ENCODE results near the gene CPNE9.
A peak's percentile ranks its signal among the peaks of the same experiment; 100 is the strongest.

Gene CPNE9

DNA sequence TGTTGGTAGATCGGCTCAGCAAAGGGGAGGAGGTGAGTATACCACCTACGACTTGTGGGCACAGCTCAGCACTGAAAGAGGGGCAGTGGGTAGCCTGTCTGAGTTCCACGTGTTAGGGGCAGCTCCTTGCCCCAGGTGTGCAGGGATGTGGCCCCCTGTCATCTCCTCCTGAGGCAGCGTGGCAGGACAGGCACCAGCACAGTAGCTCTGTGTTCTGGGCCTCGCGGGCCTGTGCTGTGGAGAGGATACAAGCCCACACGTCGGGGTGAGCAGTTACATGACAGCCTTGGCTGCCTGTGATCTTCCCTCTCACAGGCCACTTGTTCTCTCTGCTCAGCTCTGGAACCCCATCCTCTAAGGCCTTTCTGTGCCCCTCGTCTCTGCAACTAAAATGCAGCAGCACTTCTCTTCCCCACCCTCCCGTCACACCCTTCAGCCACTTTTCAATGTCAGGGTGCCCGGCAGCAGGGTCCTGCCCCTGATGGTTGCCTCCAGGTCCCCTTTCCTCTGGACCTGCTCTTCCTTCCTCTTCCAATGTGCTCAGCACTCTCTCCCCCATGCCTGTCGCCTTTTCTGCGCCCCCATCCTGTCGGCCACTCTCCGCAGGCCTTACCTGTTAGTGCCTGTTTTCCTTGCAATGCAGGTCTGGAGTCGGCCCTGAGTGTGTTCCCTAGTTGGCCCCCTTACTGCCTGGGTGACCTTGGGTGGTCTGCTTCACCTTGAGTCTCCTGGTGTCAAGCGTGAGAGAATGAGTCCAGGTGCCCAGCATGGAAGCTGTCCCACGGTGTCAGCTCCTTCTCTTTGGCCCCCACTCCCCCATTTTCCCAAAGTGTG lies 18.2 kb upstream of the CPNE9 start:
- Histone ChIP-seq H3K4me3 (no peak overlapping the region), H3K27ac (no peak overlapping the region)

DNA sequence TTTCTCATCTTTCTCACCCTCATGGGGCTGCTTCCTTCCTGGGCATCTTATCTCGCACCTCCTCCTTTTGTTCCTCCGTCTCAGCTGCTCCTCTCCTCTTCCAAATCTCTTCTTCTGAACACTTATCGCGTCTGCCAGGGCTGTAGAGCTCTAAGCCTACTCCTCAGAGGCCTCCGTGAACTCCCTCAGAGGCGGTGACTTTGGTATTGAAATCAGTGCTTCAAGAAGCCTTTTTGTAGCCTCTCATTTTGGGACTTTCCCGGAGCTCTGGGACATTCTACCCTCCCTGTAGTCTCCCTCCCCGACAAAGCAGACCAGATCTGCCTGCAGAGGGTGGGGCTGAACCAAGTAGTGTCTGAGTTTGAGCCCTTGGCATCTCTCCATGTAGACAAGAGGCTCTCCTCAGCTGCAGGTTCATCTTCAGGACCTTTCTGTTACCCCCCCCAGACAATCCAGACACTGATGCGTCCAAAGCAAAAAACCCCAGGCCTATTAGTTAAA lies 17.5 kb upstream of the CPNE9 start:
- Histone ChIP-seq H3K4me3 (no peak overlapping the region), H3K27ac (no peak overlapping the region)

DNA sequence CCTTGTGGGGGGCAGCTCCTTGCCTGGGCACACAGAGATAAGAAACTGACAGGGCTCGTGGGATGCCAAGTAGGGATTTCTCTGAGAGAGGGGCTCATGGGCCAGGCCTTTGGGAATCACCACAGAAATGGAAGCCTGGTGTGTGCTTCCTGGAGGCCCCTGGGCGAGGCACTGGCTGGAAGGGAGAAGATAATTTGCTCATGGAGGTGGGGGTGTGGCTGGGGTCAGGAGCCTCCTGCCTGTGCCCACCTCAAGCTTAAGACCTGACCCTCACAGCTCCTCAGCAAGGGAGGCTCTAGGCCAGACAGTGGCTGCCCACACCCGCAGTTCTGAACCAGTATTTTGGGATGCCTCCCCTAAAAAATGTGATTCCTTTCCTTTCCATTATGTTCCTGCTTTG lies 16.9 kb upstream of the CPNE9 start:
- no peak overlapping the region for H3K4me3 ChIP-seq
- H3K27ac ChIP-seq: no peak overlapping the region

DNA sequence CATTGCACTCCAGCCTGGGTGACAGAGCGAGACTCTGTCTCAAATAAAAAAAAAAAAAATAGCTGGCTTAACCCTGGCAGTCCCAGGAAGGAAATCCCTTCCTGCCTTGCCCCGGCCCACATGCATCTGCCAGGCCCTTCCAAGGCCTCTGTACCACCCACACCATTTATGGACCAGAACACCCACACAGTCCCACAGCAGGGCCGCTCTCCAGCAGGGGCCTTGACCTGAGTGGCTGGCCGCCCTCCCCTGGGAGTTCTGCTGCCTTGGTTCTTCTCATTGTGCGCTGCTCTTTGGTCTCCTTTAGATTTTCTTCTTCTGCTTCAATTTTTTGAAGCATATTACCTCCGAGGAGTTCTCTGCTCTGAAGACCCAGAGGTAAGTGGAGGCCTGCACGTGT lies 16.1 kb upstream of the CPNE9 start:
- no peak overlapping the region for H3K27ac ChIP-seq
- no peak overlapping the region for H3K4me3 ChIP-seq

DNA sequence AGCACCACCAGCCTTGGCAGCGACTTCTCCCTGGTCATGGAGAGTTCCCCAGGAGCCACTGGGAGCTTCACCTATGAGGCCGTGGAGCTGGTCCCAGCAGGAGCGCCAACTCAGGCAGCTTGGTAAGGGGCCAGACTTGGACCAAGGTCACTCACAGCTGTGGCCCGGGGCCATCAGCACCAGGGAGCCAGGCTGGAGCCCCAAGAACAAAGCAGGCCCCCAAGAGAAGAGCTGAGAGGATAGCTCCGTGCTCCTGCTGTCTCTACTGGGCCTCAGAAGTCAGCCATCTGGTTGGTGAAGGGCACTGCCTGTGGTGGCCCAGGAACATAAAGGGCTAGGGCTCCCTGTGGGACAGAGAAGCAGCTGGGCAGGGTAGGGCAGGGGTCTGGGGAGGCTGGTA lies 14.7 kb upstream of the CPNE9 start:
- Histone ChIP-seq H3K27ac (no peak overlapping the region), H3K4me3 (no peak overlapping the region)

DNA sequence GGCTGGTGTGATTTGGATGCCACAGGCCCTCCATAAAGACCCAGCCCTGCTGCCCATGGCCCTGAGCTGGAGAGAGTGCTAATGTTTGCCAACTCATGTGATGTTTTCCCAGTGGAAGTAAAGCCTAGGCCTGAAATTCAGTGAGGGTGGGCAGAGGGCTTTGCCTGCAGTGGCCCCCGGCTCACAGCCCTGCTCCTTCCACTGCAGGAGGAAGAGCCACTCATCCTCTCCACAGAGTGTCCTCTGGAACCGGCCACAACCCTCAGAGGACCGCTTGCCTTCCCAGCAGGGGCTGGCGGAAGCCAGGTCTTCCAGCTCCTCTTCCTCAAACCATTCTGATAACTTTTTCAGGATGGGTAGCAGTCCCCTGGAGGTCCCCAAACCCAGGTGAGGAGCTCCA lies 13.9 kb upstream of the CPNE9 start:
- Histone ChIP-seq H3K27ac (no peak overlapping the region), H3K4me3 (no peak overlapping the region)

DNA sequence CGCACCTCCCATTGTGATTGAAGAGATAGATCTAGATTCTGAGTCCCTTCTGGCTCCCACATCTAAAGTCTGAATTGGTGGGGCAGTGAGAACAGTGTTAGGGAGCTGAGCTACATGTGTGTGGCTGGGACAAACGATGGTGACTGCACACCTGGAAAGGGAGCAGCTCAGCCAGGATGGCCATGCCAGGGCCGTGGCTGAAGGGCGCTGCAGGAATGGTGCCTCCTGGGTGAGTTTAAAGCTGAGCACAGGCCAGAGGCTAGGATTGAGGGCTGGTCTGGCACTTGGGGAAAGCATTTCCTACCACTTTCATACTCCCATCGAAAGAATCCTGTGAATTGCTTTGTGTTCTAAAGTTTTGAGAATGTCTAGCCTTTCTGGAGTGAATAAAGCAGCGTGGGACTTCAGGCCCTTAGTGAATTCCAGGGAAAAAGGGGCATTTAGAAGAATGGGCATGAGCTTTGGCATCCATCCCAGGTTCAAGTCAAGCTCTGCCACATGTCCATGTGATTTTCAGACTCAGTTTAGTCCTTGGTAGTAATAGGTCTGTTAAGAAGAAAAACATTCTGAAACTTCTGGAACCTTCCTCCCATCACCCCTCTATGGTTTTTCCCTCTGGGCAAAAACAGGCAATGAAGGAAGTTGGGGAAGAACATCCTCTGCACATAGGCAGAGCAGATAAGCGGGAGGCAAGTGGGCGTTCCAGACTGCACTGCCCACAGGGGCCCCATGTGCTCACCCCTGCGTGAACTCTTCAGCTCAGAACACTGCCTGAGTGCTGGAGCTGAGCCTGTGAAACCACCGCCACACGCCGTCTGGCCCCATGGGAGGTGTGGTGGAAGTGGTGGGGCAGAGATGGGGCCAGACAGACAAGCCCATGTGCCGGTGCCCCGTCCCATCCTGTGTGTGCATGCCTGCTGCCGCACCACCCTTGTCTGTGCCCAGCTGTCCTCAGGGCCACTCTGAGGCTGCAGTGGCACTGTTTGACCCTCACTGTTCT lies 12.9 kb upstream of the CPNE9 start:
- H3K4me3 ChIP-seq: no peak overlapping the region
- no peak overlapping the region for H3K27ac ChIP-seq

DNA sequence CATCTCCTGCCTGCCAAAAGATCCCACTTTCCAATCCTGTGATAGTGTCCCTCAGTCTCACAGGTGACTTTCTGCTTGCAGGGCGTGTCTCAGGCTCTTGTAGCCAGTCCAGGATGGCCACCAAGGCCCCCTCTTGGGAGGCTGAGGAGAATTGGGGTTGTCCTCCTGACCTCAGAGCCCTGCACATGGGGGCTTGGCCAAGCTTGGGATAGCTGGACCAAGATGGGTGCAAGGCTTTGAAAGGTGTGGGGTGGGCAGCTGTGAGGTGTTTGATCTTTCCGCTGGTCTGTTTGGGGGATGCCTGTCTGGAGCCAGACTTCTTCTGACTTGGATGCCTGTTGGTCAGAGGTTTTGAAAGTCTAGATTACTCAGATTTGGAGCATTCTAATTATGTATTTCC lies 12.0 kb upstream of the CPNE9 start:
- Histone ChIP-seq H3K27ac (no peak overlapping the region), H3K4me3 (no peak overlapping the region)

DNA sequence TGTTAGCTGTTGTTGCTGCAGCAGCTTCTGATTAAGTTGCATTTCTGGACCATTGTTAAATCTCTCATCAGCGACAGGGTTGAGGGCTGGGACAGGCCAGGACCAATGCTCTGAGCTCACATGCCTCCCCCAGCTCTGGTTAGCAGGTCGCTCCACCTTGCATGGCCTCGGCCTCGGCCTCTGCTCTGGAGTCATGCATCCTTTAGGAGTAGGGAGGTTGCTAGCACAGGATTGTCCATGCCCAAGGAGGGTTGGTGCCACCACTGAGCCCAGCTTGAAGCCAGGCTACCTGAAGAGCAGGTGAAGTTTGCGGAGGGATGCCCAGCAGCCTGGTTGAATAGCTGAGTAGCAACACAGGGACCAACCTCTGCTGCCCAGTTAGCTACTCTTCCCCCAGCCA lies 11.2 kb upstream of the CPNE9 start:
- Histone ChIP-seq H3K4me3 (no peak overlapping the region), H3K27ac (no peak overlapping the region)

DNA sequence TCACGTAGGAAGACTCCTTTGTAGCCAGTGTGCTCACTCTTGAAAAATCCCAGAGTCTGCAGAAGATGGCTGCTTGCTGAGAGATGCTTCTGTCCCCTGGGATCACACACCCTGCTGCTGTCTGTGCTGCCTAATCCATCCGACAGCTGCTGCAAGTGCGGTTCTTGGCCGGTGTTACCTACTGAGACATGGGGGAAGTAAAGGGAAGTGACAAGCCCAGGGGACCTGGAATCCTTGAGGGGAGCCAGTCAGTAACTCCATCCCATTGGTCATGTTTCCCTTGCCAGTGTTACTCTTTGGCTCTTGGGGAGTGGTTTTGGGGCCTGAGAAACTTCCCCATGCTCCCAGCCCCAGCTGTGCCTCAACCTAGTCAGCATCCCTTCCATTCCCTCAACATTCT lies 8.3 kb upstream of the CPNE9 start:
- Histone ChIP-seq H3K27ac (no peak overlapping the region), H3K4me3 (no peak overlapping the region)

DNA sequence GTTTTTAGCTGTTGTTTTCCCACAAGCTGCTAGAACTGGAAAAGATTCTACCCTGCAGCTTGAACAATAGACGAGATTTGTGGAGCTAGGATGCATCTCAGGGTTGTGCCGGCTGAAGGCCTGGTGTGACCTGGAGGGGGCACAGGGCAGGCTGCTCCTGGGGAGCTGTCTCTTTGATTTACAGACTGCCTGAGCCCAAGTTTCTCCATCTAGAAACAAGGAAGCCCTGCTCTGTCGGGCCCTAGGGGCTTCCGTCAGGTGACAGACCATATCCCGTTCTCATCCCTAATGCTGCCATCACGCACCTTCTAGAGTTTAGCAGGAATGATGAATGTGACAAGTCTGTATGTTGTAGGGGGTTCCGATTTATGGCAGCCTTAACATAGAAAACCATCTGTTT lies 7.9 kb upstream of the CPNE9 start:
- Histone ChIP-seq H3K4me3 (no peak overlapping the region), H3K27ac (no peak overlapping the region)

DNA sequence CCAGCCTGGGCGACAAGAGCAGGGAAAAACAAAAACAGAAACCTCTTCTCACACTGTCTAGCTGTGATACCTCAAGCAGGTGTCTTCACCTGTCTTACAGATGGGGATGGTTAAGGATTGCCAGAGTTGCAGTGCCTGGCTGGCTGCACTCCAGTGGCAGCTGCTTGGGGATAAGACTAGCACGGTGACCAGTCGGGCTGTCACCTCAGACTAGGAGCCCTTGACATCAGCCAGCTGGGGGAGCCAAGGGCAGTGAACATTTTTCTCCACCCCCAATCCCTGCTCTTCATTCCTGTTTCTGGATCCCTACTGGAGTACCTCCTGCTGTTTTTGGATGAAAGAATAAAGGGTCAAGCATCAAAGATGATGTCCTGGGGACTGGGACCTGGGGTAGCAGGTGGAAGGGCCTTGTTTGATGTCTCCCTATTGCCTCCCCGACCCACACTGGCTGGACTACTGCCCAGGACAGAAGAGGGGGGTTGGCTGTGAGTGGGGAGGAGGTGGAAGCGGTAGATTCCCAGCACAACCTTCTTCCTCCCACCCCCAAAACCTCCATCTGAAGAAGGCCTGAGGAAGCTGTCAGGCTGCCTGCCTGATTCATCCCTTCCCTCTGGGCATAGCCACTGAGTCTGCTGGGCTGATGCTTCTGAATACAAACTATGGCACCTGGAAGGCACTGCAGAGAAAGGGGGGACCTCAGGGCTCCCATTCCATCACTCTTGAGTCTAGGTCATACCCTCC lies 7.0 kb upstream of the CPNE9 start:
- Histone ChIP-seq H3K4me3 (no peak overlapping the region), H3K27ac (no peak overlapping the region)

DNA sequence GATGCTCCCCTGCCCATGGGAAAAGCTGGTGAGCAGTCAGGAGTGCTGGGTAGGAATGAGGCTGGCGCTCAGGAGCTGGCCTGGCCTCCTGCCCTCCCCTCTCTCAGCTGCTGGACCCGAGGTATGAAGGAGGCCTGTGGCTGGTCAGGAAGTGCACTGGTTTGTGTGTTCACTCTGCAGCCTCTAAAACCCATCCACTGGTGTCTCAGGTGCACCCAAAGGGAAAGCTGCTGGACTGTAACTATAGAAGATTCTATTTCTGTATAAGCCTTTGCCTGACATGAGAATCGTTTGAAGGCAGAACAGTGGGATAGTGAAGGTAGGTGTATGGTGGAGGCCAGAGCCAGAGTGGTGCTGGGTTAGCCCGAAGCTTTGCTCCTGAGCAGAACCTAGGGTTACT lies 5.7 kb upstream of the CPNE9 start:
- no peak overlapping the region for H3K4me3 ChIP-seq
- H3K27ac ChIP-seq: no peak overlapping the region

DNA sequence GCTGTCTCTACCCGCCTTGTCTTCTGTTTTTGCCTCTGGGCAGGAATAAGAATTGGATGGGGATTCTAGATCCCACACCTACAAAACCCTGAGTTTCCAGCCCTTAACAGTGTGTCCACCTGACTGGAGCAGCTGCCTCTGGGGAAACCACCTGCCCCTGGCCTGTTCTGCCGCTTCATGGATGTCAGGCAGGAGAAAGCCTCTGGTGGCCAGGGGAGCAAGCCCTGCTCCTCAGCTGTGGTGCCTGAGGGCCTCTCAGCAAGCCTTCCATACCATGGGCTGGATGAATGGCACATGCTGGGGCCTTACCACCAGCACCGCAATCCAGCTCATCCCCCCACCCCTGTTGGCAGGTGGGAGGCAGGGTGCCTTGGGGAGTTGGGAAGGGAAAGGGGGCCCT lies 5.3 kb upstream of the CPNE9 start:
- H3K4me3 ChIP-seq: no peak overlapping the region
- H3K27ac ChIP-seq: no peak overlapping the region

DNA sequence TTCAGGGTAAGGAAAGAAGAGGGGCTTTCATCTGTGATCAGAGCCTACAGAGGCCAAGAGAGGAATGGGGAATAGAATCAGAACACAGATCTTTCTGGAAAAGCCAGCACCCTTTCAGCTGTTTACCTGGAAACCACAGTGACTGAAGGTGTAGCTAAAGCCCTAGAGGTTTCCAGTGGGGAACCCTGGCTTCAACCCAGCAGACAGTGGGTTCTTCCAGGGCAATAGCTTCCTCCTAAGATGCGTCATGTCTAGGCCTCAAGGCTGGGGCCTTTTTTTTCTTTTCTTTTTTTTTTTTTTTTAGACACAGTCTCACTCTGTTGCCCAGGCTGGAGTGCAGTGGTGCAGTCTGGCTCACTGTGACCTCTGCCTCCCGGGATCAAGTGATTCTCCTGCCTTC lies 3.1 kb upstream of the CPNE9 start:
- Histone ChIP-seq H3K27ac (no peak overlapping the region), H3K4me3 (no peak overlapping the region)

DNA sequence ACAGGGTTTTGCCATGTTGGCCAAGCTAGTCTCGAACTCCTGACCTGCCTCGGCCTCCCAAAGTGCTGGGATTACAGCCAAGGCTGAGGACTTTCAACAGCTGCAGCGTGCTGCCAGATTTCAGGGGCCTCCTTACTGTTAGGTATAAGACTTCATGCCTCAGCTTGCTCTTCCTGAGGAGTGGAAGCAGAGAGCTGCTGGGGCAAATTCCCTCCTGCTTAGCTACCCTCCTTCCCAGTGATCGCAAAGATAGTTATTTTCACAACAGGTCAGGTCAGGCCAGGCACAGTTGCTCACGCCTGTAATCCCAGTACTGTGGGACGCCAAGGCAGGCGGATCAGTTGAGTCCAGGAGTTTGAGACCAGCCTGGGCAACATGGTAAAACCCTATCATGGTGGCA lies 2.6 kb upstream of the CPNE9 start:
- Histone ChIP-seq H3K4me3 (no peak overlapping the region), H3K27ac (no peak overlapping the region)

DNA sequence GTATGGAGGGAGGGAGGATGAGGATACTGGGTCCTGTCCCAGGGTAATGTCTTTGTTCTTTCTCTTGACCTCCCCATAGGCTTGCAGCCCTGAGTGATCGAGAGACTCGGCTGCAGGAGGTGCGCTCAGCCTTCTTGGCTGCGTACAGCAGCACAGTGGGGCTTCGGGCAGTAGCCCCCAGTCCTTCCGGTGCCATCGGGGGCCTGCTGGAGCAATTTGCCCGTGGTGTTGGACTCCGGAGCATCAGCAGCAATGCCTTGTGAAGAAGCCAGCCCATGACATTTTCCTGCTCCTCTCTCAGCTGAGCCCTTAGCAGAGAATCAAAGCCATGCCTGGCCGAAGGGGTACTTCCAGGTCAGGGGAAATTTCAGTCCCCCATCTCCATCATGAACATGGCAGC lies 1.9 kb upstream of the CPNE9 start:
- no peak overlapping the region for H3K27ac ChIP-seq
- no peak overlapping the region for H3K4me3 ChIP-seq

DNA sequence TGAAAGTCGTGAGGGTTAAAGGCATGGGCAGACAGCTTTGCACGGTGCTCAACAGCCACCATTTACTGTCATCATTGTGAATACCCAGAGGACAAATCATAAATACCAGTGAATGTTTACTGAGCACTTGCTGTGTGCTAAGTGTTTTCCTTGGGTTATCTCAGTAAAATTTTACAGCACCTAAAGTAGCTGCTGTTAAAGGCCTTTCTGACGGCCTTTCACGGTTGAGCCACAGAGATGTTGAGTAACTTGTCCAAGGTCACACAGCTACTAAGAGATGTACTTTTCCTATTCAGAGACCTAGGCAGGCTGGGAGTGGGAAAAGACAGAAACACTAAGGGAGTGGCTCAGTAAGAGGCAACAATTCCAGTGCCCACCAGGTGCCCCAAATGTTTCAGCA lies 393 bp upstream of the CPNE9 start:
- no peak overlapping the region for H3K4me3 ChIP-seq

DNA sequence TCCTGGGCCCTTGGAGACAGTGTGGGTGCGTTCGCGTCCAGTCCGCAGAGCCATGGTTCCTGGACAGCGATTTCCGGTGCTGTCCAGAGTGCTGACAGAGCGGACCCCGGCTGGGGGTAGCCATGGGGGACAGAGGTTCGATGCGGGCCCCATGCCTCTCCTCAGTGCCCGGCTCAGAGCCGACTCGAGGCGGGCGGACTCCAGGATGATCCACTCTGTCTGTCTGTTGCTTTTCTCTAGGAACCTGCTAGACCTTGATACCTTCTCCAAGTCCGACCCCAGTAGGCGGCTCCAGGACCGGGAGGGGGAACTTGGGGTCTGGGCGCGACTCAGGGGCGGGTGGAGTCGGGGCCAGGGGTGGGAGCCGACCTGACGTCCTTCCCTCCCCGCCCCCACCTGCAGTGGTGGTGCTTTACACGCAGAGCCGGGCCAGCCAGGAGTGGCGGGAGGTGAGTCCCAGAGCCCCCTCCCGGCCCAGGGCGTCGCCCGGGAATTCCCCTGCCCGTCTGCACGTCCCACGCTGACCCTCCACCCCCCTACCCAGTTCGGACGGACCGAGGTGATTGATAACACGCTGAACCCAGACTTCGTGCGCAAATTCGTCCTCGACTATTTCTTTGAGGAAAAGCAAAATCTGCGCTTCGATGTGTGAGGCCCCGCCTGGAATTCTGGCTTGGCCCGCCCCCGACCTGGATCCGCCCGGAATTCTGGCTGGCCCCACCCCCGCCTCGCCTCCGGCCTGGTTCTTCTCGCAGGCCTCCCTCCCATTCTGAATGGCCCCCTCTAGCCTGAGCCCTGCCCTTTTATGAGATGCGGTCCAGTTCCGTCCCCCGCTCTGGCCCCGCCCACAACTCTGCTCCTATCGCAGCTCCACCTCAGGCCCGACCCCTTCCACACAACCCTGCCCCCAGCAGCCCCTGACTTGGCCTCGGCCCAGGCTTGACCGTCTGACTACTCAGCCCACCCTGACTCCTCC lies 1.0 kb downstream of the CPNE9 start:
- peak overlapping the region in 5 of 7 experiments; percentile 7 to 32 (median 21) for H3K4me3 ChIP-seq
- no peak overlapping the region for H3K27ac ChIP-seq

More for the DNA sequence above, 393 bp upstream of the CPNE9 start:
- no peak overlapping the region for H3K27ac ChIP-seq
